HCT116 (cell line): ENCODE results near the gene SAMD4A.

Source experiments
- ATF3 ChIP-seq: IDR thresholded peaks from 2 replicates; pipeline ENCODE4 v1.6.1; 2012
- CTCF ChIP-seq, 3 experiments: fragments of 200-600 bp in 1 of 3; sonication (generic) in 1 of 3; IDR thresholded peaks in 2 of 3; conservative IDR thresholded peaks in 1 of 3; 2 replicates each; pipeline ENCODE4 v1.5.1; 2012 to 2017; ENCODE audit warnings: low read depth in 2 of 3, low read length in 2 of 3, antibody characterized with exemption in 1 of 3, borderline replicate concordance in 1 of 3, control low read depth in 1 of 3, mild to moderate bottlenecking in 1 of 3, mixed read lengths in 1 of 3, mixed run types in 1 of 3, moderate library complexity in 1 of 3; ENCODE audit not compliant: insufficient read depth in 1 of 3
- ELF1 ChIP-seq: IDR thresholded peaks from 2 replicates; pipeline ENCODE4 v1.6.1; 2012; ENCODE audit warnings: low read depth, borderline replicate concordance
- EZH2 ChIP-seq: fragments of 200-600 bp; sonication (generic); IDR thresholded peaks from 2 replicates; pipeline ENCODE4 v1.6.1; 2017; ENCODE audit warnings: antibody characterized with exemption, mixed run types
- EZH2phosphoT487 ChIP-seq: fragments of 200-600 bp; IDR thresholded peaks from 2 replicates; pipeline ENCODE4 v1.6.1; 2018; ENCODE audit warnings: antibody characterized with exemption, borderline replicate concordance
- JUND ChIP-seq: IDR thresholded peaks from 2 replicates; pipeline ENCODE4 v1.6.1; 2012
- MAX ChIP-seq: IDR thresholded peaks from 2 replicates; pipeline ENCODE4 v1.6.1; 2012
- POLR2A ChIP-seq: IDR thresholded peaks from 2 replicates; pipeline ENCODE4 v1.7.0; 2011; ENCODE audit warnings: borderline replicate concordance; ENCODE audit not compliant: insufficient read depth, insufficient read length; ENCODE audit errors: extremely low read depth
- POLR2AphosphoS5 ChIP-seq: IDR thresholded peaks from 2 replicates; pipeline ENCODE4 v1.6.1; 2011; ENCODE audit warnings: mild to moderate bottlenecking, low read depth, low read length, moderate library complexity
- SRF ChIP-seq: IDR thresholded peaks from 2 replicates; pipeline ENCODE4 v1.6.1; 2012; ENCODE audit warnings: low read depth
- YY1 ChIP-seq: IDR thresholded peaks from 2 replicates; pipeline ENCODE4 v1.6.1; 2011; ENCODE audit warnings: low read length, low read depth, moderate library complexity, mild to moderate bottlenecking; ENCODE audit not compliant: insufficient replicate concordance; ENCODE audit errors: extremely low read depth
- ZNF274 ChIP-seq: fragments of 200-500 bp; sonication (Bioruptor generic); IDR thresholded peaks from 2 replicates; pipeline ENCODE4 v1.6.1; 2014; ENCODE audit warnings: mild to moderate bottlenecking, low read depth, low read length, inconsistent platforms

GRCh38 chr14:54664961-54665360, 98.0 kb downstream of the SAMD4A start:
- TF ChIP-seq ATF3 (no peak), YY1 (no peak), POLR2AphosphoS5 (no peak), CTCF (IDR thresholded peaks at IDR 0.05 in 2 of 3, conservative IDR thresholded peaks at IDR 0.05 in 1 of 3; ENCODE audit: borderline replicate concordance in 1 of 3, insufficient read depth in 1 of 3, low read depth in 2 of 3, low read length in 2 of 3) (no peak), POLR2A (no peak), EZH2 (no peak), SRF (no peak), ELF1 (no peak), EZH2phosphoT487 (no peak), JUND (no peak), ZNF274 (no peak), MAX (no peak)
